AML-193 (cell line): Measurements from ENCODE around the gene TSC22D4.
"Not testable (repeated sequence)": the region's sequence is repeated elsewhere in the genome, so short reads cannot be mapped to it uniquely, and the experiment has no call there.

Source experiments
- DNase-seq, 2 experiments: peaks; one replicate each; lab custom pipeline; 2025; lab: John Stamatoyannopoulos, UW

Gene TSC22D4

DNA sequence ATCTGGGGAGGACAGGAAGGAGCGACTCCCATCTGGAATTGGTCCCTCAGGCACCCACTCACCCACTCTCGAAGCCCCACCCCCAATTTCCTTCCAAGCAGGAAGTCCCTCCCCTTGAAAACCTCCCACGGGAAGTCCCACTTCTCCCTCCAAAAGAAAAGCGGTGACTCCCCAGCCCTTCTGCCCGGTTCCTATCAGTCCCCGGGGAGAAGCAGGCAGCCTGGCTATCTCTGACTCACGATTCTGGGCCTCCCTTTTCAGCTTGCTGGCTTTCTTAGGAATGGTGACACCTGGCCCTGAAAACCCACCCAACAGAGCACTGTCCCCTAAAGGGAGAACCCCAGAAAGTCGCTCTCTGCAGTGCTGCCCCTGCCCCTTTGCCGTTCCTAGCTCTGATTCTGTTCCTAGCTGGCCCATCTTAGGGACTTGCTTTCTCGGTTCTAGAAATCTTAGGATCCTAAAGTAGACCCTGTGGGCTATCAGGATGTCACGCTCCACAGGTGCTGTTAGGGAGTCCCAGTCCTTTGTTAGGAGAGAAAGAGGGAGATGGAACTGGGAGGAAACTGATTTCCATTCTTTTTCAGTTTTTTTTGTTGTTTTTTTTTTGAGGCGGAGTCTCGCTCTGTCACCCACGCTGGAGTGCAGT lies 6.0 kb downstream of the TSC22D4 start:
- peak in 1 of 2 experiments; percentile 62 for DNase-seq

DNA sequence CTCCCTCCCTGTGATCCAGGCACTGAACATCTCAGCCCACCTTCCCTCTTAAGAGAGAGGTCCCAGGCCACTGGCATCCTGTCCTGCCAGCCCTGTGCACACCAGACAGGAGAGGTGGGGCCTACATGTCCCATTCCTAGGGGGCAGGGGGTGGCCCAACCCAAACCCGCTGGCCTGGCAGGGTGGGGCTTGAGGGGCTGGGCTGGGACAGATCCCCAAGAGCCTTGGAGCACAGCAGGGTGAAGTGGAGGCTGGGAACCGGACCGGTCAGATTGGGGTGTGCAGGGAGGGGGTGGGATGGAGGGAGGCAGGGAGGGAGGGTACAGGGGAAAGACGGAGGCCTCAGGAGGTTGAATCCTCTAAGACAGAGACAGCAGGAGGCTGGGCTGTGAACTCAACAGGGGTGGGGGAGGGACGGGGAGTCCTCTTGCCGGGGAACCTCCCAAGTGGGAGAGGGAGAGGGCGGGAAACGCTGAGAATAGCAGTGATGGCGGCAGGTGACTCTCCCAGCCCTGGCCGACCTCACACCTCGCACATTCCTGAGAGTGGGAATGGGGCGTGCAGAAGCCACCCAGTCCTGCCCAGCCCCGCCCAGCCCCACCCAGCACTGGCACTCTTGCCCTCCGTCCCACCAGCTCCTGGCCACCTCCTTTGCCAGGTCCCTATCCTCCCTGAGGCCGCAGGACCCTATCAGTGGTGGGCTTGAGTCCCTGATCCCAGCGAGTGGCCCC lies 6.7 kb downstream of the TSC22D4 start:
- DNase-seq, result no peak

- no peak for DNase-seq
Observed at GRCh38 chr7:100471021-100471420, 8.0 kb downstream of the TSC22D4 start.

DNA sequence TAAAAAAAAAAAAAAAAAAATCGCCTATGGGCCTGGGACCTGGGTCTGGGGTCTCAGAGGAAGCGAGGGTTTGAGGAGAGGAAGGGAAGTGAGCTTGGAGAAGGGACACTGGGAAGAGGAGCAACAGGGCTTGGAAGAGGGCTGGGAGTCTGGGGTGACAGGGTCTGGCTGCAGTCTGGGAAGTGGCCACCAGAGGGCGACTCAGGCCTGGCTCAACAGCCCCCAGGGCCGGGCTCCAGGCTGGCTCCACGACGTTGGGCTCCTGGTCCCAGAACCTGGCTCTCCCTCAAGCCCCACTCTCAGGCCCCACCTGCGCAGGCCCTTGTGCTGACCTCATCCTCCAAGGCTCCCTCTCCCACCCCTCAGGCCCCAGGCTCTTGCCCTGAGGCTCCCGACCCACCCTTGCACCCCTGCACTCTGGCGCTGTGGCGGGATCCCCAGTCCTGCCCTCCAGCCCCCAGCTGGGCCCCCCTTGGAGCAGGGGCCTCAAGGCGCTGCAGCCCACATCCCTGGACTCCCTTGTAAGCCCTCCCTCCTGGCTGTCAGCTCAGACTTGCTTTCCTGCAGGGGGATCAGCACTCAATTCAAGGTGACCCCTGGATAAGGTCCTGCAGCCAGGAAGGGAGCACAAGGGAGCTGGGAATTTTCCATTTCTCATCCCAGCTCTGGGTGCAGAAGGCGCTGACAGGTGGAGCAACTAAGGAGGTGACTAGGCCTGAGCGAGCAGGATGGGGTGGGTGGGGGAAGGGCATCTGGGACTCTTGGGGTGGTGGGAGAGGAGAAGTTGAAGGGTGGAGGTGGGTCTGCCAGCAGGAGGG lies 9.6 kb downstream of the TSC22D4 start:
- peak; percentile 42 to 46 for DNase-seq

DNA sequence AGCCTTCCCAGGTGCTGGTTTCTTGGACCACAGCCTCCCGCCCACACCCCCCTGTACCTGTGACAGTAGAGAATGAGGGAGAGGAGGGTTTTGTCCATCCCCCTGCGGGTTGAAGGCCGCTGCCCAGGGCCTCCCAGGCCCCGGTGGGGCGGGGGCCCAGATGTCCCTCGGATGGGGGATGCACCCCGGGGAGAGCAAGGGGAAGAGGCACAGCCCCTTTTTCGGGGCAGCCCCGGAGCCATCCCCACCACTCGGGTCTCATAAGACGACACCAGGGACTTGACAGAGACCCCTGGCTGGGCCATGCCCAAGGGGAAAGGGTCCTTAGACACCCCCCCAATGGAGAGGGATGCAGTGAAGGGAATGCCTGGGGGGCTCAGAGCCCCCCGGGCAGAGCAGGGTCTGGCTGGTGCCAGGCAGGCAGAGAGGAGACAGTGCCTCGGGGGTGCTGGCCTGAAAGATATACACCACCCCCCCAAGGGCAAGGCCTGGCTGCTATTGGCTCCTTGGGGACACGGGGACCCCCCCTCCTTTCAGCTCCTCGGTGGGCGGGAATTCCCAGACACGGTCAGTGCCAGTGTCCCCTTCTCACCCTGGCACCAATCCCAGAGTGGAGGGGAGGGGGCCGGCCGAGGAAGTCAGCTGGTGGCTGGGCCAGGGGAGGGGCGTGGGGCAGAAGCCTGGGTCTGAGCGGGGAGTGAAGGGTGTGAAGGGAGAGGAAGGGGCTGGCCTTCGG lies 11.2 kb downstream of the TSC22D4 start:
- no peak for DNase-seq

GRCh38 chr7:100466653-100467605 lies 12.1 kb downstream of the TSC22D4 start:
- DNase-seq, result no peak

GRCh38 chr7:100465702-100466311 lies 13.2 kb downstream of the TSC22D4 start:
- no peak for DNase-seq

DNA sequence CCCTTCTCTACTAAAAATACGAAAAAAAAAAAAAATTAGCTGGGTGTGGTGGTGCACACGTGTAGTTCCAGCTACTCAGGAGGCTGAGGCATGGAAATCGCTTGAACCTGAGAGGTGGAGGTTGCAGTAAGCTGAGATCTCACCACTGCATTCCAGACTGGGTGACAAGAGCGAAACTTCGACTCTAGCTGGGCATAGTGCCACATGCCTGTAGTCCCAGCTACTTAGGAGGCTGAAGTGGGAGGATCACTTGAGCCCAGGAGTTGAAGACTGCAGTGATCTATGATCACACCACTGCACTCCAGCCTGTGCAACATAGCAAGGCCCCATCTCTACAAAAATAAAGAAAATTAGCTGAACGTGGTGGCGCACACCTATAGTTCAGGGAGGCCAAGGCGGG lies 13.7 kb downstream of the TSC22D4 start:
- DNase-seq, result no peak

- no peak for DNase-seq
Observed at GRCh38 chr7:100464791-100465190, 14.2 kb downstream of the TSC22D4 start.

- no peak for DNase-seq
Observed at GRCh38 chr7:100464210-100464660, 14.8 kb downstream of the TSC22D4 start, which contains the start of gene SPACDR. Gene SPACDR, minus strand, starts transcription at chr7:100464260. Its CDS starts 235 bp downstream, at chr7:100464025.

GRCh38 chr7:100457033-100457432 lies 22.0 kb downstream of the TSC22D4 start:
- DNase-seq, result no peak

- DNase-seq, result no peak
Observed at GRCh38 chr7:100456562-100456961, 22.5 kb downstream of the TSC22D4 start.

DNA sequence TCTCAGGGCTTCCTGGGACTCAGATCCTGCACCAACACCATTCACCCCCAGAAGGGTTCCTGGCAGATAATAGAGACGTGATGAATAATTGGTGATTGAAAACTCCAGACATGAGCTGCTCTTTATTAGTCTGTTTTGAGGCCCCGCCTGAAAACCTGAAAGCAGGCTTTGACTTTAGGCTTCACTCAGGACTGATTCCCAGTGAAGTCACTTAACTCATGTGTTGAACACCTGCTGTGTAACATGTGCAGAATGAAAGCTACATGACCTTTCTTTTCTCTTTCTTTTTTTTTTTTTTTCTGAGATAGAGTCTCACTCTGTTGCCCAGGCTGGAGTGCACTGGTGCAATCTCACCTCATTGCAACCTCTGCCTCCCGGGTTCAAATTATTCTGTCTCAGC lies 23.8 kb downstream of the TSC22D4 start:
- DNase-seq, result no peak

DNA sequence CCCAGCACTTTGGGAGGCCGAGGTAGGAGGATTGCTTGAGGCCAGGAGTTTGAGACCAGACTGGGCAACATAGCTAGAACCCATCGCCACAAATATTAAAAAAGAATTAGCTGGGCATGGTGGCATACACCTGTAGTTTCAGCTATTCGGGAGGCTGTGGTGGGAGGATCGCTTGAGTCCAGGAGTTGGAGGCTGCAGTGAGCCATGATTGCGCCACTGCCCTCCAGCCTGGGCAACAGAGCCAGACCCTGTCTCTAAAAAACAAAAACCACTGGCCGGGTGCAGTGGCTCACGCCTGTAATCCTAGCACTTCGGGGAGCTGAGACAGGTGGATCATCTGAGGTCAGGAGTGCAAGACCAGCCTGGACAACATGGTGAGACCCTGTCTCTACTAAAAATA lies 25.2 kb downstream of the TSC22D4 start:
- not testable (repeated sequence) for DNase-seq

GRCh38 chr7:100452513-100452912 lies 26.5 kb downstream of the TSC22D4 start:
- no peak for DNase-seq

DNA sequence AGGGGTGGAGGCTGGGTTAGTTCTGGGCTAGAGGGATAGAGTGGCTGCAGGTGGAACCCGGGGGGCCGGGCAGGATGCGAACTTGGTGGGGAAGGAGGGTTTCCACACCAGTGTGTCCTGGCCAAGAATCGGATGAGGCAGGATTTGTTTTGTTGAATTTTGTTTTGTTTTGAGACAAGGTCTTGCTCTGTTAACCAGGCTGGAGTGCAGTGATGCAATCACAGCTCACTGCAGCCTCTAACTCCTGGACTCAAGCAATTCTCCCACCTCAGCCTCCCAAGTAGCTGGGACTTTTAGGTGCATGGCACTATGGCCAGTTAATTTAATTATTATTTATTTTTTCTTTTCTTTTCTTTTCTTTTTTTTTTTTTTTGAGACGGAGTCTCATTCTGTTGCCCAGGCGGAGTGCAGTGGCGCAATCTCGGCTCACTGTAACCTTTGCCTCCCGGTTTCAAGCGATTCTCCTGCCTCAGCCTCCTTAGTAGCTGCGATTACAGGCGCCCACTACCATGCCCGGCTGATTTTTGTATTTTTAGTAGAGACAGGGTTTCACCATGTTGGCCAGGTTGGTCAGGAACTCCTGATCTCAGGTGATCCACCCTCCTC lies 29.7 kb downstream of the TSC22D4 start:
- no peak for DNase-seq

- DNase-seq, result not testable (repeated sequence)
Observed at GRCh38 chr7:100447363-100447762, 31.7 kb downstream of the TSC22D4 start.

GRCh38 chr7:100446040-100446439 lies 33.0 kb downstream of the TSC22D4 start:
- DNase-seq, result no peak

- DNase-seq, result no peak
Observed at GRCh38 chr7:100444311-100445278, 34.4 kb downstream of the TSC22D4 start.
